ENCODE measurements around the gene ATAD1. TPM values are rescaled to one million over a fixed set of nuclear protein-coding genes. Genes with fewer than 3 reads are reported as not detected.
"Not testable (repeated sequence)": the region's sequence is repeated elsewhere in the genome, so short reads cannot be mapped to it uniquely, and the experiment has no call there.

The ATAD1 gene
- total RNA-seq, 1 donor from 2014 or later: 50.1 TPM

GRCh38 chr10:87829986-87830729, 12.1 kb upstream of the ATAD1 start:
- H3K4me1 Mint-ChIP-seq (ENCODE audit: unreplicated experiment): no peaks in the 10 kb centered on the region
- no peak for DNase-seq (ENCODE audit: extremely low spot score, unreplicated experiment)
- TF ChIP-seq CTCF (conservative IDR thresholded peaks at IDR 0.05): no peak
- no peak overlapping the region for H3K4me3 Mint-ChIP-seq
- H3K9me3 Mint-ChIP-seq: no peaks in the 10 kb centered on the region
- H3K27ac Mint-ChIP-seq: no peak overlapping the region
- H3K27me3 Mint-ChIP-seq: no peaks in the 10 kb centered on the region
- H3K36me3 Mint-ChIP-seq: no peaks in the 10 kb centered on the region

GRCh38 chr10:87829051-87829450, 11.0 kb upstream of the ATAD1 start:
- H3K27ac Mint-ChIP-seq; H3K27me3 Mint-ChIP-seq; H3K4me3 Mint-ChIP-seq; DNase-seq (ENCODE audit: extremely low spot score, unreplicated experiment); H3K36me3 Mint-ChIP-seq; H3K9me3 Mint-ChIP-seq; H3K4me1 Mint-ChIP-seq (ENCODE audit: unreplicated experiment): not testable (repeated sequence)

GRCh38 chr10:87827681-87828080, 9.7 kb upstream of the ATAD1 start:
- TF ChIP-seq CTCF (conservative IDR thresholded peaks at IDR 0.05): no peak
- no peaks in the 10 kb centered on the region for H3K27me3 Mint-ChIP-seq
- H3K4me3 Mint-ChIP-seq: no peak overlapping the region
- no peak overlapping the region for H3K27ac Mint-ChIP-seq
- H3K4me1 Mint-ChIP-seq (ENCODE audit: unreplicated experiment): no peaks in the 10 kb centered on the region
- H3K36me3 Mint-ChIP-seq: no peaks in the 10 kb centered on the region
- H3K9me3 Mint-ChIP-seq: no peaks in the 10 kb centered on the region
- DNase-seq (ENCODE audit: extremely low spot score, unreplicated experiment): no peak

- H3K27ac Mint-ChIP-seq: no peak overlapping the region
- H3K36me3 Mint-ChIP-seq: no peaks in the 10 kb centered on the region
- TF ChIP-seq CTCF (conservative IDR thresholded peaks at IDR 0.05): no peak
- H3K4me1 Mint-ChIP-seq (ENCODE audit: unreplicated experiment): no peaks in the 10 kb centered on the region
- H3K27me3 Mint-ChIP-seq: no peaks in the 10 kb centered on the region
- H3K4me3 Mint-ChIP-seq: no peak overlapping the region
- no peaks in the 10 kb centered on the region for H3K9me3 Mint-ChIP-seq
- no peak for DNase-seq (ENCODE audit: extremely low spot score, unreplicated experiment)
These were observed 8.6 kb upstream of the ATAD1 start for GRCh38 chr10:87826653-87827052.

- H3K4me1 Mint-ChIP-seq (ENCODE audit: unreplicated experiment): peaks cover 23% of the 10 kb centered on the region
- H3K9me3 Mint-ChIP-seq: no peaks in the 10 kb centered on the region
- H3K27ac Mint-ChIP-seq: peak overlapping the region; percentile 97
- H3K36me3 Mint-ChIP-seq: peaks cover 9% of the 10 kb centered on the region
- peak overlapping the region; percentile 75 for H3K4me3 Mint-ChIP-seq
- H3K27me3 Mint-ChIP-seq: no peaks in the 10 kb centered on the region
- no peak for TF ChIP-seq CTCF (conservative IDR thresholded peaks at IDR 0.05)
- DNase-seq (ENCODE audit: extremely low spot score, unreplicated experiment): no peak
These were observed 1.2 kb upstream of the ATAD1 start for GRCh38 chr10:87819289-87819585.

- no peak for TF ChIP-seq CTCF (conservative IDR thresholded peaks at IDR 0.05)
- H3K4me1 Mint-ChIP-seq (ENCODE audit: unreplicated experiment): peaks cover 23% of the 10 kb centered on the region
- peaks cover 11% of the 10 kb centered on the region for H3K36me3 Mint-ChIP-seq
- peak overlapping the region; percentile 96 for H3K4me3 Mint-ChIP-seq
- no peaks in the 10 kb centered on the region for H3K27me3 Mint-ChIP-seq
- no peak for DNase-seq (ENCODE audit: extremely low spot score, unreplicated experiment)
- H3K27ac Mint-ChIP-seq: peak overlapping the region; percentile 97
- H3K9me3 Mint-ChIP-seq: no peaks in the 10 kb centered on the region
These were observed 671 bp upstream of the ATAD1 start for GRCh38 chr10:87818505-87819288.

All from type B pancreatic cell (in vitro differentiated cells).